ENCODE measurements around the gene INPP5K.
"Not testable (repeated sequence)": the region's sequence is repeated elsewhere in the genome, so short reads cannot be mapped to it uniquely, and the experiment has no call there.

The INPP5K gene

DNA sequence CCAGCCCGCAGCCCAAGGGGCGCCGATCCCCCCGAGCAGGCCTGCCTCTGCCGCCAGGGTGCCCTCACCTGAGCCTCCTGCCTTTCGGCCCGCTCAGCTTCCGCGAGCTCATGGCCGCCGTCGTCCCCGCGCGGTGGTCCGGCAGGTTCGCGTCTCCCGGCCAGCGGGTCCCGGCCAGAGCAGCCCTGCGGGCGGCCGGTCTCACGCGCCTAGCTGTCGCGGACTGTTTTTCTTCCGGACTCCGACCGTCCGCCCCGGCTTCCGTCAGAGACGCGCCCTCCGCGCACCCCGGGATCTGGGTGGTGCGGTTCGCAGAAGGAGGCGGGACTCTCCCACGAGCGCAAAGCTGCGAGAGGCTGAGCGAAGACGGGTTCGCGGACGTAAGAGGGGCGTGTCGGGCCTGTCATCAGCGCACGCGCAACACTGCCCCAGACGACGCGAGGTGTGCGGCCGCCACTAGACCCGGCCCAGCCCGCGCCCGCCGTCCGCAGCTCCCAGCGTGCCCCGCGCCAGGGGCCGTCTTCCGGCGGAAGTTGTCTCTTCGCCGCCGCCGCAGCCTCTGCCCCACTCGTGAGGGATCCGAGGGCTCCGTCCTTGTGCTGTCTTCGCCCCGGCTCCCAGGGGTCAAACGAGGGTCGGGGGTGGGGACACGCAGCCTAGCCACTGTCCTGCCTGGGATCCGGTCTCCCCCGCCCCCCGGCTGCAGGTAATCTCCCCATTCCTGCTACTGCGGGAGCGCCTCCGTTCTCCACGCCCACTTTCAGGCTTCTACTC is at the start of gene INPP5K:
Gene INPP5K (minus strand): TSS at position 225 of the 774 bp plus-strand sequence. CDS start 113 bp downstream, at position 112.
- in situ Hi-C loops (cut with MboI; ENCODE audit: low sequenced_read_pairs) = no loop called here

DNA sequence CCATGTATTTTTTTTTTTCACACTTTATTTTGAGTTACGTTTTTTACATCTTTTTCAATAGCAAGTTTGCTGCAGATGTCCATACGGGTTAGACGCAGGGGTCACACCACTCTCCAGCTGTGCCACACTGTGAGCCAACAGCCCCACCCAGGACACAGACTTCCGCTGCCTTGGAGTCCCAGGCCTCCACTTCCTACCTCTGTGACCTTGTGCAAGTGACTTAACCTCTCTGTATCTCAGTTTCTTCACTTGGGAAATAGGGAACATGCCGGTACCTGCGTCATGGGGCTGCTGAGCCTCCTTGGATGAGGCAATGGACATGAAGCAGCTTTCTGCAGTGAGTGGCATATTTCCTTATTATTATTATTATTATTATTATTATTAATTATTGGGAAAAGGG is 49.5 kb upstream of the INPP5K start:
- in situ Hi-C loops (cut with MboI; ENCODE audit: low sequenced_read_pairs) = no loop called here

DNA sequence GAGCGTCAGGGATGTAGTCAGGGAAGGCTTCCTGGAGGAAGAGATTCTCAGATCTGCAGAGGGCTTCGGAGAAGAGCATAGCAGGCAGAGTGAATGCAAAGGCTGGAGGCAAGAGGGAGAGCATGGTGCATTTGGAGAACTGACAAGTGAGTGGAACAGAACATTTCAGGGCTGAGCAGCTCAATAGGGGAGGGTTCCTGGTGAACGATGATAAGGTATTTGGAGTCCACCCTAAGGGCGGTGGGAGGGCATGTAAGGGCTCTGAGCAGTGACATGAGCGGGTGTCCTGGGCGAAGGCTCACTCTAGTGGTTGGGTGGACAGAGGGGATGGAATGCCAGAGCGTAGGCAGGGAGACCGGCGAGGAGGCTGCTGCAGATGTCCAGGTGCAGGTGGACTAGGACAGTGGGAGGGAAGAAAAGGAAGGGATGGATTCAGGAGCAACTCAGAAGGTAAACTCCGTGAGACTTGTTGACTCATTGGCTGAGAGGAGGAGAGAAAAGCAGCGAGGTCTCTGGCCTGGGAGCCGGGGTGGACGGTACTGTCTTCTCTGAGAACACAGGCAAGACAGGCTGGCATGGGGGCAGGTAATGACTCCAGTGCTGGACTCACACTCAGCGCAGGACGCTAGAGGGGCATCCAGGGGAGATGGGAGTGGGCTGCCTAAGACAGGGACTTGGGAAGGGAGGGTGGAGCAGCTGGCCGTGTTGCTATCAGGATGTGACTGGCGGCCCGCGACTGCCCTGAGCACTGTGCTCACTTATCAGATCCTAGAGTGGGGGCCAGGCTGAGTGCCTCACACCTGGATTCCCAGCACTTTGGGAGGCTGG is 47.6 kb upstream of the INPP5K start:
- in situ Hi-C loops (cut with MboI; ENCODE audit: low sequenced_read_pairs) = no loop called here

DNA sequence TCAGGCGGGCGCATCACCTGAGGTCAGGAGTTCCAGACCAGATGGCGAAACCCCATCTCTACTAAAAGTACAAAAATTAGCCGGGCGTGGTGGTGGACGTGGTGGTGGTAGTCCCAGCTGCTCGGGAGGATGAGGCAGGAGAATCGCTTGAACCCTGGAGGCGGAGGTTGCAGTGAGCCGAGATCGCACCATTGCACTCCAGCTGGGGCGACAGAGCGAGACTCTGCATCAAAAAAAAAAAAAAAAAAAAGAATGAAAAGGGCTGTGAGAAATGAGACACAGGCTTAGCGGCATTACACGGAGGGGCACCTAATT is 47.0 kb upstream of the INPP5K start:
- in situ Hi-C loops (cut with MboI; ENCODE audit: low sequenced_read_pairs) = not testable (repeated sequence)

DNA sequence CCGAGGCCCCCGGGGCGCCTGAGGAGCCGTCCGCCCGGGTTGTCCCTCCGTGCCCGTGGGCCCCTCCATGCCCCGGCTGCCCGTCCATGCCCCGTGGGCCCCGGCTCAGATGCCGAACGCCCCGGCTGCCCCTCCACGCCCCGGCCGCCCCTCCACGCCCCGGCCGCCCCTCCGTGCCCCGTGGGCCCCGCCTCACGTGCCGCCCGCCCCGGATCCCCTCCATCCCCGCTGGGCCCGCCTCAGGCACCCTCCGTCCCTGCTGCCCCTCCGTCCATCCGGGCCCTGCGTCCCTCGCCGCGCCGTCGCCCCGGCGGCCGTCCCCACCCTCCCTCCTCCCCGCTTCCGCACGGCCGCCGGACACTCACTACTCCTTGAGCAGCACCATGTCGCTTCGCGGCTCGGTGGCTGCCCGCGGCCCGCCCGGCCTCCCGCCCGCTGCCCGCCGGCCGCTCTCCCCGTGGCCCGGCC is 45.8 kb upstream of the INPP5K start:
- in situ Hi-C loops (cut with MboI; ENCODE audit: low sequenced_read_pairs) = no loop called here

DNA sequence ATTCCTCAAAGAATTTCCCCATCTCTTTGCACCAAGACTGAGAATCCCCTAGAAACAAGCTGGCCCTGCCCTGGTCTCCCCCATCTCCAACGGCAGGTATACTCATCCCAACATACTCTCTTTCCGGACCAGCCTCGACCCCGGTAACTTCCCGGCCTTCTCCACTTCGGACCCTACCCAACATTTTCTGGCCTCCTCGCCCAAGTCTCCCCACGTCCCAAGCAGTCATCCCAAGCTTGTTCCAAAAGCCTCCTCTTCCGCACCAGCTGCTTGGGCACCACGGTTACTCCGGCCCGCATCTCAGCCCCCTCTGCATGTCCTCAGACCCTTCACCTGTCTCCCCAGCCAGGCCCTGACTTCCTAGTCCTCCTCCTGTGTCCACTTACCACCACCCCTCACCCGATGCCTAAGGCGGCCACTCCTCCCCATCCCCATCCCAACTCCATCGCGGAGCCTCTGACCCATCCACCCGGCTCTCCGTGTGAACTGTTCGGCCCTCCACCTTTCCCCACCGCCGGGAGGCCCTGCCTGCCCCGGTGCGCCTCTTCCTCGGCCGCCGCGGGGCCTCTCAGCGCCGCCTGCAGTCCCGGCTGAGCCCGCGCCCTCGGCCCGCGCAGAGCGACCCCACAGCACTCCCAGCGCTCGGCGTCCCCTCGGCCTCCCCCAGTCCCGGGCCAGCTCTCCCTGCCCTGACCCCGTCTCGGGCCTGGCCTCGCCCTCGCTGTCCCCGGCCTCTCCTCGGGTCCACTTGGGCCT is 45.2 kb upstream of the INPP5K start:
- in situ Hi-C loops (cut with MboI; ENCODE audit: low sequenced_read_pairs) = no loop called here

DNA sequence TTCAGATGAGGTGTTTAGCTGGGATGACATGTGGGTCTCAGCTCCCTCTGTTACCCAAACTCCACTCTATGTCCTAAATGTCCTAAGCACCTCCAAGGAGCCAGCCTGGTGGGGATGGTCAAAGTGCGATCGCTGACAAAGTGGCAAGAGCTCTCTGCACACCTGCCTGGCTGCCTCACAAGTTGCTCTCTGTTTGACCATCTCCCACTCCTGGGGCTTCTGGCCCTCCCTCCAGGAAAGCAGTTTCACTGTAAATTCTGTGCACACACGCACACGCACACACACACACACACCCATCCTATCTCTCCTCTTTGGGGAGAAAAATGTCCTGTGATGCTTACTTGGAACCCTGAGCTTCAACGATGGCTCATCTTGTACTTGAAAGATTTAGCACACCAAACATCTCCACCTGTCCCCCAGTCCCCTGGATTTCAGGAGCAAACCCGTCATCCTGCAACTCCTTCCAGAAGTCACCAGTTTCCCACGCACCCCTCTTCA is 44.5 kb upstream of the INPP5K start:
- in situ Hi-C loops (cut with MboI; ENCODE audit: low sequenced_read_pairs) = no loop called here

DNA sequence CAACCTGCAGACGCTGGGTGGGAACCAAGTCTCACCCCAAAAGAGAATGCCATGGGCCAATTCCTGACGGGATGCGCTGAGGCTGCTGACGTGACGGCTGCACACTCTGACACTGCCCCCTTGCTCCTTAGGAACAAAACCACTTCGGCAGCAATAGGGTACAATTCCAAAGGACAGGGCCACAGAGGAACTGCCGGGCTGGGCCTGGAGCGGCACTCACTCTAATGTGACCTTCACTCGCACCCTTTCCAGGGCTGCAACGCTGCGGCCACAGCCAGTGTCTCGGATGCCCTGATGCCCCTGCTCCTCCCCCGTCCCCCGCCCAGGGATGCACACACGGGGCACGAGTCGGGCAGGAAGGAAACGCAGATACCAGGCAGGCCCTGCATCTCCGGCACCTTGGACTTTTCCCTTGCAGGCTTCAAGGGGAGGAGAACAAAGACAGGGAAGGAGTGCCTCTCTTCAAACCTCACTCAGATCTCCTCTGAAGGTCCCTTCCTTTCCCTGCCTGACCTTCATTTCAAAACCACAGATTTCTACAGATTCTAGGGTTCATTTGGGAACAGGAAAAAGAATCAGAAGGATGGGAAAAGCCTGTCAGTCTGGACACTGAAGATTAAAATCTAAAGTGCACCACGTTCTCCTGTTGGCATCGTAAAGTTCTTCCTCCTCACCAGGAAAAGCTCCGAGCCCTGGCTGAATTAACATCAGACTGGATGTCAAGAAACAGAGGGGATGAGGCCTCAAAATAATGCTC is 43.9 kb upstream of the INPP5K start:
- in situ Hi-C loops (cut with MboI; ENCODE audit: low sequenced_read_pairs) = no loop called here

DNA sequence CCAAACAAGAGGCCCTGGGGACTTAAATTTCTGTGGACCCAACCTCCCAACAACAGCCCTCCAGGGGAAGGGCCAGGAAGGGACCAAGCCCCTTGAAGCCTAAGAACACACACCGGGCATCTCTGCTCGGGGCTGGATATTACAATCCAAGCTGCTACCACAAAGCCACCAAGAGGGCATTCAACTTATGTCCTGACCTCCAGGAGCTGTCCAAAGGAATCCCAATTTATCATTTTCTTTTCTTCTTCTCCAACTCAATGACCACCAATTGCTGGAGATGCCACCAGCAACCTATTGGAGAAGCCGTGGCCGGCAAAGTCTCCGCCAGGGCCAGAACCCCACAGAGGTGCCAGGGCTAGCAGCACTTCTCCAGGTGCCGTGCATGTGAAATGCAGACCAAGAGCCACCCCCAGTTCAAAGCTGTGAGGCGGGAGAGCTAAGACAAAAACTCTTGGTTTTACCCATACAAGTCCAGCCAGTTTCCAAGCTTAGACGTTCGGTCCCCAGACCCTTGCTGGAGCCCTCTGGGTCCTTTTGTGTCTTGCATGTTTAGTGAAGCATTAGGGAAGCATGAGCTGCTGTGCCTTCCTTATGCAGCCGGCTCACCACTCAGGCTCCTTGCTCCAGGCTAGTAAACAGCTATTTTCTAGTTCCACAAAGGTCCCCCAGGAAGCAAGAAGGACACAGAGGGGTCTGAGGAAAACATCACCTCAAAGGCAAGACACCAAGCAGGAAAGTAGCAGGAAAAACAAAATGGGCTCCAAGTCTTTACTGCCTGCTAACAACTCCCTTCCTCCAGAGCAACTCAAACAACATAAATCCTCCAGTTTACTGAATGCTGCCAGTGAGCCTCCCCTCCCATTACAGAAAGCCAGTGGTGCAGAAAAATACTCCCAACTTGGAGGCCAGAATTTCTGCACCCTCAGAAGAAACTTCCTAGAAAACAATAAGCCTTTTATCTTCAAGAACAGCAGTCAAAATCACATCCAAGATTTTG is 42.9 kb upstream of the INPP5K start:
- in situ Hi-C loops (cut with MboI; ENCODE audit: low sequenced_read_pairs) = no loop called here

DNA sequence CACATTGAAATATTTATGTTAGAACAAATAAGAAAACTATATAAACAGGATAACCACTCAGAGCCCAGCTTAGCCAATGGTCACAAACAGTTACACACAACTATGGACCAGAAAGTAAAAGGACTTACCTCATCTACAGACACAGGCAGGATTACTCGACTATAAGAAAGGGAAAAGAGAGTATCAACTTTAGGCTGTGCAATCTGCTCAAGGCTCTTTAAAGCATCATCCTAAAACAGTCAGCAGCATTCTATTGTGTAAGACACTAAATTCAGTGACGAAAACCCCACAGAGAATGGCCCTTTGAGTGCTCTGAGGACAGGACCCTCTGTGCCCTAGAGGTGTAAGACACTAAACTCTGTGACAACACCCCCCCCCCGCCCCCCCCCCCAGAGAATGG is 42.0 kb upstream of the INPP5K start:
- in situ Hi-C loops (cut with MboI; ENCODE audit: low sequenced_read_pairs) = no loop called here

DNA sequence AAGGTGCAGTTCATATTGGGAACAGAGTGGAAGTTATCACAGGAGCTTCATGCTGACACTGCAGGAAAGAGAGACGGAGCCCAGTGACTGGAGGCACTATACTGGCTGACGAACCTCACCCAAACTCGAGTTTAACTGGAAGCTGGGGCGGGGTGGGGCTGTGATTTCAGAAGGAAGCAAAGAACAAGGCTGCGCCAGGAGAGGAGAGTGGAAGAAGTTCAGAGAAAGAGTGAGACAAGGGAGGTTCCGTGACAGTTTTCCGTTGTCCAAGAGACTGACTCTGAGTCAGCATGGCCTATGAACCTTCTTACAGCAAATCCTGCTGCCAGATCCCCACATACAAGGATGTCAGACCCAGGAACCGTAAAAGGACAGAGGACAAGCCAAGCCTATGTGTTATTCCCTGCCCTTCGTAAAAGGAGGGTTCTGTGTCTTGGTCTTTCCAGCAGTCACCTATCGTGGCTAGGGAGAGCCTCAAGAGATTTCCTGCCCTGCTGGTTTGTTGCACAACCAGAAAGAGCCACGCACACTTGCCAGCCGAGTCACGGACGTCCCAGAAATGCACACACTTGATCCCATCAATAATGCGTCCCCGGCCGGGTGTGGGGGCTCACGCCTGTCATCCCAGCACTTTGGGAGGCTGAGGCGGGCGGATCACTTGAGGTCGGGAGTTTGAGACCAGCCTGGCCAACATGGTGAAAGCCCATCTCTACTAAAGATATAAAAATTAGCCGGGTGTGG is 41.1 kb upstream of the INPP5K start:
- in situ Hi-C loops (cut with MboI; ENCODE audit: low sequenced_read_pairs) = no loop called here

DNA sequence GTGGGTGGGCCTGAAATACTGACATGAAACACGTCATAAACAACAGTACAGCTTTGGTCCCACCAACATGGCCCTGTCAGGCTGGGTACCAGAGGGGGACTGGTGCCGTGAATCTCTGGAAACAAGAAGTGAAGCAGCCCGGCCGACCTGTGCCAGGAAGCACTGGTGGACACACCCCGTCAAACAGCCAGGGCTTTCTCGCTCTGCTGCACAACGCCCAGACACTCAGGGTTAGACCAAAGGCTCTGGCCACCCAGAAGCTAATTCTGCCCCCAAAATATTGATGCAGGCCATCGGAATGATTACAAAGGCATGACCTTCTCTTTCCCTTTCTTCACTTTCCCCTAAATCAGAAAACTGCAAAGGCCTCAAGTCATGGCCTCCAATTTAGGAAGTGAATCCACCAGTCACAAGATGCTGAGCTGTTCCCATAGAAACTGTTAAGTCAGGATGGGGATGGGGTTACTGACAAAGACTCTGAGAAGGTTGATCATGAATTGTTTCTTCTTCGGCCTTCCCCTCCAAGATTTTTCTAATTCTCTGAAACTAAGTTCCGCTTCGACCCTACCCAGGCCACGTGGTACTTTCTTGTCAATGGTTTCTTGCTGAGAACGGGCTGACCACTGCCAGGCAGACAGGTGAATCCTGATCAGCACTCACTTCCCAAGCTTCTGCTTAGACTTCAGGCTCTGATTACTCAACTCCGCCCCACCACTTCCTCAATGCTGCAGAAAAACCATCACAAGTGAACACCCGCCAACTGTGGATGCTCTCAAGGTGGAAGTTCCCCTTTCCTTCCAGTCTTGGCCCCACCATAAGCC is 39.4 kb upstream of the INPP5K start:
- in situ Hi-C loops (cut with MboI; ENCODE audit: low sequenced_read_pairs) = no loop called here

DNA sequence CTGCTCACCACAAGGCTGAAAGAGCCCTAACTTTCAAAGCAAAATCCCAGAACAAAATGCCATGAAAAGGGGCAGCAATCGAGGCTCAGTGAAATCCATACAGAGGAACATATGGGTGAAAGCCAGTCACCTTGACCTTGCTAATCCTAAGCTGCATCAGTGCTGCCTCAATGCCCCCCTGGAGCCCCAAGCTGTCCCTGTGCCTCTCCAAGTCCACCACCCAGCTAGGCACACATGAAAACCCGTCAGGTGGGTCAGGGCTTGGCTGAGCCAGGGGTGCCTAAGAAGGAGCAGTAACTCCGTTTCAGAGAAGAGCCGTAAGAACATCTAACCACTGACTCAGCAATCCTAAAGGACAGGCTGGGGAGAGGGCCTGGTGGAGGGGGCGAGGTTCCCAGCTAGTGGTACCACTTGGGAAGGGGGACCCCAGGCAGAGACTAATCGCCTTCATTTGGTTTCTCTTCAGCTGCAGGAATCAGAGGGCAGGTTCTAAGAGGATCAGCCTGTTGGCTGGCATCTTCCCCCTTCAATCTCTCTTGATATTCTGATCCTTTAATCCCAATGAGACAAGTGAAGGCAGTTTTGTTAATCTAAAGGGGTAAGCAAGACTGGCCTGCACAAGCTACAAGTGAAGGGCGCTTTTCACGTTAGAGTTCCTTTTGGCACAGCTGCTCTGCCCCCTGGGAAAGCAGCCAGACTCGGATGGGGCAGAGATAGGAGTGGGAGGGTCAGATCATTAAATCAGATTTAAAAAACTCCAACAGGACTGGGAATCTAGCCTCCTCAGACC is 38.5 kb upstream of the INPP5K start:
- in situ Hi-C loops (cut with MboI; ENCODE audit: low sequenced_read_pairs) = no loop called here

DNA sequence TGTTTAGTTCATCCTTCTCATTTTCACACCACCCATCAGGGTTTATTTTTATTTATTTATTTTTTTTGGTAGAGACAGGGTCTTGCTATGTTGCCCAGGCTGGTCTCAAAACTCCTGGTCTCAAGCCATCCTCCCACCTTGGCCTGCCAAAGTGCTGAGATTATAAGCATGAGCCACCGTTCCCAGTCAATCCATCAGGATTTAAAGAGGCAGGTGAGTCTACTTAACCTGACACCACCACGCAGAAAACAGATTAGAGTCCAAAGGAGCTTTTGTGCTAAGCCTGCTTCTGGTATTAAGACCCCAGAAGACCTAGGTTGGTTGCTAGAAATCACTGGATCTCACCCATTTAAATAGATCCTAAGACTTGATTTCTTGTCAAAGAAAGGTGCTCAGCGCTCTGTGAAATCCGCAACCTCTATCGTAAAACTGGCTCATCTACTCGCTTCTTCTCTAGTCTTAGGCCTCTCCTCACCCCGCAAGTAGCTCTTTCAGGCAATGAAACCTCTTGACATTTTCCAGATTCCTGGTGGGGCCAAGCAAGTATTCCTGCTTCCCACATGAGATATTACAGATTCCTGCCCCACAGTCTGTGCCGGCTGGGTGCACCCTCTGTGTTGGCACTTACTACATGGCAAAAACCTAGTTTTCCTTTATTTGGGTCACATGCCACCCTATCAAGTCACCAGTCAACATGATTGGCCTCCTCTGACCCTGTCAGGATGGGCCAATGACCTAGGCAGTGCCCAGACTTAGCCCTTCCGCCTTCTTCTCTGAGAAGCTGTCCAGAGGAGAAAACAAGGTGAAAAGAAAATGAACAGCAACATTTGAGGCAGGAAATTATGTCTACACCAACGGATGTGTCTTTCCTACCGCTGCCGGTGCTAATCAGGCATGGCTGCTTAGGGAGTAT is 37.2 kb upstream of the INPP5K start:
- in situ Hi-C loops (cut with MboI; ENCODE audit: low sequenced_read_pairs) = no loop called here

DNA sequence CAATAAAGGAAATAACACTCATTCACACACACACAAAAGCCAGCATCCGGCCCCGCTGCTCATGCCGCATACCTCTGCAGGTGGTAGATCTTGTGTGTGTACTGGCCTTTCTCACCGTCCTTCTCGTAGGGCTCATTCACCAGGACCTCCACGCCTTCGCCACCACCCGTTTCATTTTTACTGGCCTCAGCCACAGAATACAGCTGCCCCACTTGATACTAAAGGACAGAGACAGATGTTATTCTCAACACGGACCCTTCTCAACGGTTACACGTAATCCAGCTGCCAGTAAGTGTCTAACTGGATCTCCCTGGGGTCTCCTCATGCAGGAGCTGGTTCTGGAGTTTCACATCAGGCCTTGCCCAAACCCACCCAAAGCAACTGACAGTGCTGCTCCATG is 36.5 kb upstream of the INPP5K start:
- in situ Hi-C loops (cut with MboI; ENCODE audit: low sequenced_read_pairs) = no loop called here

DNA sequence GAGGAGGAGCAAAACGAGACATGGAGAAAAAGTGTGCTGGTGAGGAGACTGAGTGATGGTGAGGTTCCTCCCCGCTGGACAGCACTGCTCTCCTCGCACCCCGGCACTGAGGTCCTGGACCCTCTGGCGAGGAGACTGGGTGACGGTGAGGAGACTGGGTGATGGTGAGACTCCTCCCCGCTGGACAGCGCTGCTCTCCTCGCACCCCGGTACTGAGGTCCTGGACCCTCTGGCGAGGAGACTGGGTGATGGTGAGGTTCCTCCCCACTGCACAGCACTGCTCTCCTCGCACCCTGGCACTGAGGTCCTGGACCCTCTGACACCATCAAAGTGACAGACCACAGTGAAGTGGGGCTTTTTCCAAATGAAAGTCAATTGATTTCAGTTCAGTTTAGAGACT is 35.3 kb upstream of the INPP5K start:
- in situ Hi-C loops (cut with MboI; ENCODE audit: low sequenced_read_pairs) = no loop called here
